ENCODE measurements around the gene GZMH.
"Not testable (repeated sequence)": the region's sequence is repeated elsewhere in the genome, so short reads cannot be mapped to it uniquely, and the experiment has no call there.

Gene GZMH

GRCh38 chr14:24607635-24608514, 1.6 kb downstream of the GZMH start:
- H3K27ac ChIP-seq: no peak overlapping the region
- TF ChIP-seq ZFX (IDR thresholded peaks at IDR 0.05) (no peak), CTCF (conservative IDR thresholded peaks at IDR 0.05) (no peak)

- no peak overlapping the region for H3K27ac ChIP-seq
- TF ChIP-seq CTCF (conservative IDR thresholded peaks at IDR 0.05) (no peak), ZFX (IDR thresholded peaks at IDR 0.05) (no peak)
Measured at GRCh38 chr14:24607081-24607480, 2.4 kb downstream of the GZMH start.

- TF ChIP-seq ZFX (IDR thresholded peaks at IDR 0.05) (no peak), CTCF (conservative IDR thresholded peaks at IDR 0.05) (no peak)
- H3K27ac ChIP-seq: no peak overlapping the region
Measured at GRCh38 chr14:24606297-24606696, 3.2 kb downstream of the GZMH start.

- no peak overlapping the region for H3K27ac ChIP-seq
- TF ChIP-seq CTCF (conservative IDR thresholded peaks at IDR 0.05): peak; percentile 87
- no peak for TF ChIP-seq ZFX (IDR thresholded peaks at IDR 0.05)
Measured at GRCh38 chr14:24605435-24606190, 3.9 kb downstream of the GZMH start.

GRCh38 chr14:24597403-24597802, 12.1 kb downstream of the GZMH start:
- no peak overlapping the region for H3K27ac ChIP-seq
- TF ChIP-seq ZFX (IDR thresholded peaks at IDR 0.05) (no peak), CTCF (conservative IDR thresholded peaks at IDR 0.05) (no peak)

- TF ChIP-seq ZFX (IDR thresholded peaks at IDR 0.05): no peak
- no peak for TF ChIP-seq CTCF (conservative IDR thresholded peaks at IDR 0.05)
- H3K27ac ChIP-seq: no peak overlapping the region
Measured at GRCh38 chr14:24595073-24595808, 14.2 kb downstream of the GZMH start.

GRCh38 chr14:24591004-24591403, 18.5 kb downstream of the GZMH start:
- H3K27ac ChIP-seq: not testable (repeated sequence)

- not testable (repeated sequence) for H3K27ac ChIP-seq
Measured at GRCh38 chr14:24584402-24584801, 25.1 kb downstream of the GZMH start.

Data from C4-2B (cell line).